Suppressor macrophage treated with lipopolysaccharide for 4 hours (primary cell): ENCODE results near the gene HMGXB4.

Experiments used
- DNase-seq: peaks from one replicate; pipeline ENCODE4 v3.0.0-alpha.2; 2020

The HMGXB4 gene

GRCh38 chr22:35311551-35311999 is 54.3 kb downstream of the HMGXB4 start:
- no peak for DNase-seq

- DNase-seq = peak; percentile 49
Measured at GRCh38 chr22:35312198-35313059, 55.1 kb downstream of the HMGXB4 start.

- peak; percentile 53 for DNase-seq
Measured at GRCh38 chr22:35313311-35314121, 56.2 kb downstream of the HMGXB4 start.

GRCh38 chr22:35314161-35314942 is 57.1 kb downstream of the HMGXB4 start:
- no peak for DNase-seq

- no peak for DNase-seq
Measured at GRCh38 chr22:35315141-35315854, 58.0 kb downstream of the HMGXB4 start.

- no peak for DNase-seq
Measured at GRCh38 chr22:35315855-35316745, 58.8 kb downstream of the HMGXB4 start.

- no peak for DNase-seq
Measured at GRCh38 chr22:35316751-35317150, 59.5 kb downstream of the HMGXB4 start.

GRCh38 chr22:35317680-35318290 is 60.5 kb downstream of the HMGXB4 start:
- DNase-seq = no peak

GRCh38 chr22:35318346-35319215 is 61.3 kb downstream of the HMGXB4 start:
- no peak for DNase-seq

GRCh38 chr22:35319244-35319985 is 62.1 kb downstream of the HMGXB4 start:
- DNase-seq = no peak

- DNase-seq = no peak
Measured at GRCh38 chr22:35322126-35322525, 64.8 kb downstream of the HMGXB4 start.

GRCh38 chr22:35322893-35323292 is 65.6 kb downstream of the HMGXB4 start:
- DNase-seq = no peak

- DNase-seq = no peak
Measured at GRCh38 chr22:35323305-35323704, 66.0 kb downstream of the HMGXB4 start.

- no peak for DNase-seq
Measured at GRCh38 chr22:35324067-35324466, 66.8 kb downstream of the HMGXB4 start.

- no peak for DNase-seq
Measured at GRCh38 chr22:35324762-35325161, 67.5 kb downstream of the HMGXB4 start.

GRCh38 chr22:35325209-35325608 is 67.9 kb downstream of the HMGXB4 start:
- no peak for DNase-seq

GRCh38 chr22:35326854-35327562 is 69.7 kb downstream of the HMGXB4 start:
- DNase-seq = no peak
